Activated T-helper 17 cell treated with anti-CD3 and anti-CD28 coated beads, Interleukin-2, amount 50 U/mL, for 72 hours (primary cell): ENCODE data around the gene MYH3. TPM values are rescaled to one million over a fixed set of nuclear protein-coding genes. Genes with fewer than 3 reads are reported as not detected.

Source experiments
- ATAC-seq: fragments of 150-1000 bp; cut with Tn5 transposase; replicated peaks from 2 replicates; pipeline ENCODE4 v1.10.0; 2021; ENCODE audit warnings: mild to moderate bottlenecking, moderate library complexity
- H3K27ac Mint-ChIP-seq: one replicate; pipeline ENCODE4 v1.8.0; 2022; ENCODE audit warnings: mixed read lengths
- H3K27me3 Mint-ChIP-seq: one replicate; pipeline ENCODE4 v1.8.0; 2022; ENCODE audit warnings: mixed read lengths
- H3K36me3 Mint-ChIP-seq: one replicate; pipeline ENCODE4 v1.8.0; 2022; ENCODE audit warnings: low read depth, mild to moderate bottlenecking, mixed read lengths
- H3K4me1 Mint-ChIP-seq: one replicate; pipeline ENCODE4 v1.8.0; 2022; ENCODE audit warnings: mixed read lengths
- H3K4me3 Mint-ChIP-seq: one replicate; pipeline ENCODE4 v1.8.0; 2022; ENCODE audit warnings: mild to moderate bottlenecking, mixed read lengths
- H3K9me3 Mint-ChIP-seq: one replicate; pipeline ENCODE4 v1.8.0; 2022; ENCODE audit warnings: mixed read lengths
- total RNA-seq, 2 donors: library from RNA; stranded (reverse); gene quantifications; one replicate each; pipeline ENCODE4 v1.2.3, GENCODE V29; 2022

MYH3 gene
- total RNA-seq, 2 donors from 2014 or later: 1.6 to 3.0 TPM

DNA sequence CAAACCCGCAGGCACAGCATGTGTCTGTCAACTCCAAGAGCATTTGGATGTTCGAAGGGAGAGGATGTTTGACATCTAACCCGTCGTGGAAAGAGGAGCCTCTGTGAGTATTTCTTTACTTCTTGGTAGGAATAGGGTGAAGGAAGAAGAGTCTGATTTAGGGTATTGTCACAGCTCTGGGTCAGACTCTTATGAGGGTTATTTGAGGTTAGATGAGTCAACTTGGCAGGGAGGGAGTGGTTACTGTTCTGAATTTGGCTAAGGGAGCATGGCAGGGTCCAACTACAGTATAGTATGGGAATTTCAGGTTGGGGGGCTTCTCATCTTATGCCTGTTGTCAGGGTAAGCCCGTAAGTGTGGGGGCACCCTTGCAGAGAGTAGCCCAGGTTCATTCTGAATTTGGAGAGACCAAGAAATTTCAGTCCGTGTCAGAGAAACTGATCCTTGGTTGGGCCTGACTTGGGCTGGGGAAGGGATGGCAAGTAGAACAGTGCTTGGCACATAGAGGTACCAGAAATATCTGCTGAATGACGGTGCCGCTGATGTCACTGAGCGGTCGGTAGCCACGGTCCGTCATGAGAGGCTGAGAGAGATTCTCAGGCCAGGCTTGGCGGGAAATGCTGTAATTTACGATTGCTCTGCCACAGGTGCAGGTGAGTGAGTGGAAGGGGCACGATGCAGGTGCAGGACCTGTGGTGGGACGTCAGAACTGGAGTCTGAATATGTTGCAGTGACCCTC, 43.2 kb downstream of the MYH3 start:
- no peak for ATAC-seq
- Mint-ChIP-seq H3K4me3 (no peak overlapping the region), H3K36me3 (no peaks in the 10 kb centered on the region), H3K27ac (no peak overlapping the region), H3K9me3 (no peaks in the 10 kb centered on the region), H3K4me1 (no peaks in the 10 kb centered on the region), H3K27me3 (peaks cover 23% of the 10 kb centered on the region)

DNA sequence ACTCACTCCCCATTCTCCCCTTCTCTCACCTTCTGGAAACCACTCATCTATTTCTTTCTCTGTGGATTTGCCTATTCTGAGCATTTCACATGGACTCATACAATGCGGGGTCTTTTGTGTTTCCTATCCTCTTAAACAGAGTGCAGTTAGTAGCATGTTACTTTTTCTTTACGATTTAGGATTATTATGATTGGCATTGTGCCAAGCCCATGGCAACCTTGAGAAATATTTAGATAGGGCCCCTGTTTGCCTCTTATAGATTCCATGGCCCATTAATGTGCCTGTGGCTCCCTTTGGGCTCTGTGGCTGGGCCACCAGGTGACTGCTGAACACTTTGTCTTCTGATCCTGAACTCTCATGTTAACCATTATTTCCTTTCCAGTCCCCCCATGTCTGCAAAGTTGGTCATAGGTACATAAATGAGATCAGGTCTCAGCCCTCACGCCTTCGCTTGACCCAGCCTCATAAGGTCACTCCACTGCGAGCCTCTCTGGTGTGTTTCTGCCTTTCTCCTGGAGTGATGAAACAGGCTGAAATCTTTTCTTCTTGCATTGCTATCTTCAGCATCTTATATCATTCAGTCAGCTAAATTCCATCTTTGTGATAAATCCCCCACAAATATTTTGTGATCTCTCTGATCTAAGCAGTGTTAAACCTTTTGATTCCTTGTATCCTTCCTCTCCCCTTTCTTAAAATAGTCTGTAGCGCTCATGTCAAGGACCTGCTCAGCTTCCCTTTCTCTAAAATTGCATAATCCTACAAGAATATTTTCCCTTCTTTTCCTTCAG, 44.0 kb downstream of the MYH3 start:
- no peak overlapping the region for H3K27ac Mint-ChIP-seq
- no peaks in the 10 kb centered on the region for H3K9me3 Mint-ChIP-seq
- no peak overlapping the region for H3K4me3 Mint-ChIP-seq
- H3K27me3 Mint-ChIP-seq: peaks cover 21% of the 10 kb centered on the region
- no peaks in the 10 kb centered on the region for H3K36me3 Mint-ChIP-seq
- no peak for ATAC-seq
- no peaks in the 10 kb centered on the region for H3K4me1 Mint-ChIP-seq

DNA sequence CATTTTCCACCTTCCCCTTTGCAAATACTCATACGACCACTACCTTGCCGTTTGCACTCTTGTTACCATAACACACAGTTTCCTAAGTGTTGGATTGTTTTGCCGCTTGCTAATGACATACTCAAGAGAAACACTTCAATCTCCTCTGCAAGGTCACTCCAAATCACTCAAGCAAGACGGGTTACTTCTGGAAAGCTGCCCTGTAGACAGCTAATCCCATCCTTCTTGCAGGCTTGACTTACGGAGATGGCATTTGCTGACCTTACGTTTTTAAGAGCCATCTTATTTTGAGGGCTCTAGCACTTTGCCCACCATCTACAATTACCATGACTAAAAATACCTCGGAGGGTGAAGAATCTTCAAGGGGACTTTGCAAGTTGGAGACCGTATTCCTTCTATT, 46.2 kb downstream of the MYH3 start:
- no peaks in the 10 kb centered on the region for H3K4me1 Mint-ChIP-seq
- no peak for ATAC-seq
- H3K36me3 Mint-ChIP-seq: no peaks in the 10 kb centered on the region
- H3K4me3 Mint-ChIP-seq: no peak overlapping the region
- H3K9me3 Mint-ChIP-seq: no peaks in the 10 kb centered on the region
- H3K27me3 Mint-ChIP-seq: peaks cover 20% of the 10 kb centered on the region
- H3K27ac Mint-ChIP-seq: no peak overlapping the region

GRCh38 chr17:10608244-10608643, 48.9 kb downstream of the MYH3 start:
- ATAC-seq: no peak
- Mint-ChIP-seq H3K36me3 (no peaks in the 10 kb centered on the region), H3K27me3 (peaks cover 13% of the 10 kb centered on the region), H3K27ac (no peak overlapping the region), H3K4me3 (no peak overlapping the region), H3K4me1 (no peaks in the 10 kb centered on the region), H3K9me3 (no peaks in the 10 kb centered on the region)

DNA sequence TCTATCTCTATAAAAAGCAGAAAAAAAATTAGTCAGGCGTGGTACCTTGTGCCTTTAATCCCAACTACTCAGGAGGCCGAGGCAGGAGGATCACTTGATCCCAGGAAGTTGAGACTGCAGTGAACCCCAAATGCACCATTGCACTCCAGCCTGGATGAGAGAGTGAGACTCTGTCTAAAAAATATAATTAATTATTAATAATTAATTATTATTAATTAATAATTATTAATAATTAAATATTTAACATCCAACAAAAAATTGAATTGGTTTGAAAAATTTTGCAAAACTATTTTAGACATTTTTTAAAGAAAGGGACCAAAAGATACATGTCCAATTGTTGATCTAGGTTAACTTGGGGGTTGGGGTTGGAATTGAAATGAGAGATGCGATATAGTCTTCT, 51.0 kb downstream of the MYH3 start:
- no peaks in the 10 kb centered on the region for H3K36me3 Mint-ChIP-seq
- H3K4me1 Mint-ChIP-seq: no peaks in the 10 kb centered on the region

GRCh38 chr17:10605221-10605783, 51.8 kb downstream of the MYH3 start:
- Mint-ChIP-seq H3K9me3 (no peaks in the 10 kb centered on the region), H3K36me3 (no peaks in the 10 kb centered on the region), H3K4me1 (no peaks in the 10 kb centered on the region), H3K27me3 (peaks cover 16% of the 10 kb centered on the region), H3K4me3 (no peak overlapping the region), H3K27ac (no peak overlapping the region)
- ATAC-seq: no peak

More for the DNA sequence above, 51.0 kb downstream of the MYH3 start:
- ATAC-seq: no peak
- Mint-ChIP-seq H3K9me3 (no peaks in the 10 kb centered on the region), H3K27ac (no peak overlapping the region), H3K27me3 (peaks cover 18% of the 10 kb centered on the region), H3K4me3 (no peak overlapping the region)

DNA sequence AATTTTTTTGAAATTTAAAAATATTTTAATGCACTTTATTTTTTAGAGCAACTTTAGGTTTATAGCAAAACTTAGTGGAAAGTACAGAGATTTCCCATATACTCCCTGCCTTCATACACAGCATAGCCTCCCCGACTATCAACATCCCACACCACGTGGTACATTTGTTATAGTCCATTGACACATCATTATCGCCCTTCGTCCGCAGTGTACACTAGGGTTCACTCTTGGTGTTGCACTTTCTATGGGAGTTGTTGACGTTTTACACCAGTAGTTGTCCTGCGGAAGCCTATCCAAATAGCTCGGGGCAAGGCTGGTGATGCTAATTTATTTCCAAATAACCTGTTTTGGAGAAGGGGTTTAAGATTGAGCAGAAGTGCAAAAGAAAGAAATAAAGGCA, 52.6 kb downstream of the MYH3 start:
- no peaks in the 10 kb centered on the region for H3K4me1 Mint-ChIP-seq
- no peak for ATAC-seq
- peaks cover 17% of the 10 kb centered on the region for H3K27me3 Mint-ChIP-seq
- no peak overlapping the region for H3K27ac Mint-ChIP-seq
- H3K9me3 Mint-ChIP-seq: no peaks in the 10 kb centered on the region
- no peak overlapping the region for H3K4me3 Mint-ChIP-seq
- no peaks in the 10 kb centered on the region for H3K36me3 Mint-ChIP-seq

- no peak for ATAC-seq
- Mint-ChIP-seq H3K4me1 (no peaks in the 10 kb centered on the region), H3K4me3 (no peak overlapping the region), H3K9me3 (no peaks in the 10 kb centered on the region), H3K27ac (no peak overlapping the region), H3K27me3 (peaks cover 17% of the 10 kb centered on the region), H3K36me3 (no peaks in the 10 kb centered on the region)
Observed at GRCh38 chr17:10603931-10604330, 53.2 kb downstream of the MYH3 start.

GRCh38 chr17:10600571-10600970, 56.5 kb downstream of the MYH3 start:
- no peaks in the 10 kb centered on the region for H3K36me3 Mint-ChIP-seq
- no peaks in the 10 kb centered on the region for H3K9me3 Mint-ChIP-seq
- H3K27me3 Mint-ChIP-seq: peaks cover 17% of the 10 kb centered on the region
- no peak for ATAC-seq
- H3K4me3 Mint-ChIP-seq: no peak overlapping the region
- H3K27ac Mint-ChIP-seq: no peak overlapping the region
- H3K4me1 Mint-ChIP-seq: no peaks in the 10 kb centered on the region

DNA sequence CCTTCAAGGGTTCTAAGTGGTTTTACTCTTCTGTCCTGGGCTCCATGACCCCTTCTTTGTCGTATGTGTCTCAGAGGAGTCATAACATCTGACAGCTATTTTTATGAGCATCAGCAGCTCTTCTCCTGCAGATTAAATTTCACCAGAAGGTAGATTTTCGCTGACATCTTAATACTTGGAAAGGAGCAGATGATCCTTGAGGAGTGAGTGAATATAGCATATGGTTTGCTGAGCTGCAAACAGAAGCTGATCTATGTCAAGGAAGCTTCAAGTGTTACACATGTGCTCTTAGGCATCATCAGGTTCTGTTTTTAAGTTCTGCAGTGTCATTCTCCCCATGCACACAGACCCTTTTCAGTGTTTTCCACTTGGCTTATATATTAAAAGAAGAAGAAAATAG, 58.5 kb downstream of the MYH3 start:
- ATAC-seq: no peak
- Mint-ChIP-seq H3K4me1 (no peaks in the 10 kb centered on the region), H3K27me3 (peaks cover 21% of the 10 kb centered on the region), H3K27ac (no peak overlapping the region), H3K36me3 (no peaks in the 10 kb centered on the region), H3K9me3 (no peaks in the 10 kb centered on the region), H3K4me3 (no peak overlapping the region)

DNA sequence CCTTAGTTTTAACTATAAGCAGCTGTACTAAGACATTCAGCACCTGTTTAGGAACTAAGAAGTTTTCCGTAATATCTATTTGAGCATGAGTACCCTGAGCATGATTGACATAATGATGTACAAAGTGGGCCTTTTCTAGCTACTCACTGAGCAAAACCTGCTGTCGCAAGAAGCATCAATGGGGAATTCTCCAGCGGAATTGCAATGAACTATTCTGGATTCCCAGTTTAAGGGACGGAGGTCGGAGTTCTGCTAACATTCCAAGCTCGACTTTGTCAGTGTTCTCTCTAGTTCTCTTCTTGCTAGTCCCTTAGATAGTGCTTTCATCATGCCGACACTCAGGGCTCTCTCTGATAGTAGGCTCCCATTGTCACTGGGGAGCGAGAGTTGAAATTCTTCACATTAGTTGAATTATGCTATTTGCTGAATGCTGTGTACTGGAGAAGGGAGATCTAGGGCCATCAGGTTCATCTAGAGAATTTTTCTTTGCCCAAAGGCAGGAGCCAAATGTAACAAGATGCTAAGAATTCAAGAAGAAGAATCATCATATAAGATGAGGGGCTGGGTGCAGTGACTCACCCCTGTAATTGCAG, 67.5 kb downstream of the MYH3 start:
- H3K27ac Mint-ChIP-seq: no peak overlapping the region
- no peak for ATAC-seq
- H3K9me3 Mint-ChIP-seq: no peaks in the 10 kb centered on the region
- no peaks in the 10 kb centered on the region for H3K36me3 Mint-ChIP-seq
- no peak overlapping the region for H3K4me3 Mint-ChIP-seq
- no peaks in the 10 kb centered on the region for H3K4me1 Mint-ChIP-seq
- peaks cover 27% of the 10 kb centered on the region for H3K27me3 Mint-ChIP-seq

DNA sequence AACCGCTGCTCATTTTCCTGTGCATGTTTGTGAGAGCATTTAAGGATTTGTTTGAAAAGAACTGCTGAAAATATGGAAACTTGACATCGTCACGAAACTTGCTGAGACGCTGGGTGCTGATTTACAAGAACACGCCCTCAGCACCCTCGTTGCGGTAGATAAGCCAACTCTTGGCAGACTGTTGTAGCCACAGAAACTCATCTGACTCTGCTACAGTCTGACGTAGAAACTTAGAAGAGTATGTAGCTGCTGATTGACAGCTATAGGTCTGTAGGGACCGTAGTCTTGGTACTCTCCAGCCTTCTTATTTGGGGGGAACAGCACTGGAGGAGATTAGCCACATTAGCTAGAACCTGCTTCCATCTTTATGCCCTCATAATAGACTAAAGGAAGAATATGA, 71.6 kb downstream of the MYH3 start:
- H3K4me3 Mint-ChIP-seq: no peak overlapping the region
- no peak for ATAC-seq
- peaks cover 34% of the 10 kb centered on the region for H3K27me3 Mint-ChIP-seq
- H3K9me3 Mint-ChIP-seq: peaks cover 6% of the 10 kb centered on the region
- H3K36me3 Mint-ChIP-seq: no peaks in the 10 kb centered on the region
- no peak overlapping the region for H3K27ac Mint-ChIP-seq
- H3K4me1 Mint-ChIP-seq: no peaks in the 10 kb centered on the region

DNA sequence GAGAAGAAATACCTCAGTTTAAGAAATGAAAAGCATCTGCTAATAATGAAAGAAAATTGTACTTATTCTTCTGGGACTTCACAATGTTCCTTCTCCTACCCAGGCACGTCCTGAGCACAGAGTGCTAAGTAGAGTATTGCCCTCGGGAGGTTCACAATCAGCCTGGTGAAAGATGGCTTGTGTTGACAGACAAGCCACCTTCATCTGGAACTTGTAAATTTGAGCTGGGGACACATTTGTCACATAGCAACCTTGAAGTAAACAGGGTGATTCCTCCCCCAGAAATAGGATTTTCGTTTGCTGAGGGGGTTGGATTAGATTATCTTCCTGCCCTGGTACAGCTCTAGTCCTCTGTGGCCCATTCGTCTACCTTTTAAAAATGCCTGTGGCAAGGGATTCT, 73.3 kb downstream of the MYH3 start:
- Mint-ChIP-seq H3K27me3 (peaks cover 27% of the 10 kb centered on the region), H3K27ac (no peak overlapping the region), H3K9me3 (peaks cover 6% of the 10 kb centered on the region), H3K4me1 (no peaks in the 10 kb centered on the region), H3K36me3 (no peaks in the 10 kb centered on the region), H3K4me3 (no peak overlapping the region)
- ATAC-seq: no peak

- H3K27me3 Mint-ChIP-seq: peaks cover 27% of the 10 kb centered on the region
- H3K36me3 Mint-ChIP-seq: no peaks in the 10 kb centered on the region
- H3K9me3 Mint-ChIP-seq: peaks cover 6% of the 10 kb centered on the region
- H3K27ac Mint-ChIP-seq: no peak overlapping the region
- no peaks in the 10 kb centered on the region for H3K4me1 Mint-ChIP-seq
- no peak overlapping the region for H3K4me3 Mint-ChIP-seq
- ATAC-seq: no peak
Observed at GRCh38 chr17:10579270-10579669, 77.8 kb downstream of the MYH3 start.
